ENCODE measurements around the gene GRIA4.

- TF ChIP-seq POLR2A (IDR thresholded peaks at IDR 0.05; ENCODE audit: low read depth, low read length) (no peak), POLR2AphosphoS5 (IDR thresholded peaks at IDR 0.05; ENCODE audit: low read depth, low read length) (no peak), TAF1 (IDR thresholded peaks at IDR 0.05; ENCODE audit: low read depth, low read length) (no peak), POU2F2 (IDR thresholded peaks at IDR 0.05; ENCODE audit: low read depth, low read length) (no peak), SPI1 (IDR thresholded peaks at IDR 0.05; ENCODE audit: low read depth, low read length) (no peak), PAX5 (IDR thresholded peaks at IDR 0.05; ENCODE audit: insufficient read depth, low read length, severe bottlenecking) (no peak)
Observed at GRCh38 chr11:105613183-105613582, 3.3 kb downstream of the GRIA4 start.
